ENCODE results near the gene WNT1.

The WNT1 gene

GRCh38 chr12:48969833-48970701 lies 8.1 kb upstream of the WNT1 start:
- Histone ChIP-seq H3K9me3 (no peaks in the 10 kb centered on the region), H3K36me3 (no peaks in the 10 kb centered on the region), H3K27me3 (peaks cover 54% of the 10 kb centered on the region), H3K4me1 (no peaks in the 10 kb centered on the region), H3K4me3 (ENCODE audit: low read depth, low read length) (no peak overlapping the region)
- no peak for TF ChIP-seq CTCF (IDR thresholded peaks at IDR 0.05; ENCODE audit: low read depth, low read length)
- peak; percentile 40 for DNase-seq

GRCh38 chr12:48970702-48971334 lies 7.3 kb upstream of the WNT1 start:
- no peak for TF ChIP-seq CTCF (IDR thresholded peaks at IDR 0.05; ENCODE audit: low read depth, low read length)
- no peaks in the 10 kb centered on the region for H3K4me1 ChIP-seq
- H3K36me3 ChIP-seq, result no peaks in the 10 kb centered on the region
- H3K4me3 ChIP-seq (ENCODE audit: low read depth, low read length), result peak overlapping the region; percentile 42
- peaks cover 54% of the 10 kb centered on the region for H3K27me3 ChIP-seq
- H3K9me3 ChIP-seq, result no peaks in the 10 kb centered on the region
- no peak for DNase-seq

GRCh38 chr12:48972213-48972951 lies 5.7 kb upstream of the WNT1 start:
- Histone ChIP-seq H3K4me3 (ENCODE audit: low read depth, low read length) (no peak overlapping the region), H3K27me3 (peaks cover 62% of the 10 kb centered on the region), H3K36me3 (no peaks in the 10 kb centered on the region), H3K9me3 (no peaks in the 10 kb centered on the region), H3K4me1 (no peaks in the 10 kb centered on the region)
- peak; percentile 30; the same call in 1 of the 2 replicates for TF ChIP-seq CTCF (IDR thresholded peaks at IDR 0.05; ENCODE audit: low read depth, low read length)
- DNase-seq, result no peak

- no peak for DNase-seq
- Histone ChIP-seq H3K9me3 (no peaks in the 10 kb centered on the region), H3K36me3 (no peaks in the 10 kb centered on the region), H3K4me1 (no peaks in the 10 kb centered on the region), H3K4me3 (ENCODE audit: low read depth, low read length) (no peak overlapping the region), H3K27me3 (peaks cover 68% of the 10 kb centered on the region)
- no peak for TF ChIP-seq CTCF (IDR thresholded peaks at IDR 0.05; ENCODE audit: low read depth, low read length)
Observed at GRCh38 chr12:48972952-48973483, 5.1 kb upstream of the WNT1 start.

- no peak for DNase-seq
- Histone ChIP-seq H3K9me3 (no peaks in the 10 kb centered on the region), H3K4me3 (ENCODE audit: low read depth, low read length) (no peak overlapping the region), H3K36me3 (no peaks in the 10 kb centered on the region), H3K4me1 (peaks cover under 1% of the 10 kb centered on the region; the same call in 1 of the 2 replicates), H3K27me3 (peaks cover 74% of the 10 kb centered on the region)
- TF ChIP-seq CTCF (IDR thresholded peaks at IDR 0.05; ENCODE audit: low read depth, low read length), result no peak
Observed at GRCh38 chr12:48973531-48973930, 4.6 kb upstream of the WNT1 start.
